Tongue (tissue), 3 donors: ENCODE measurements around the gene LINGO4. TPM values are rescaled to one million over a fixed set of nuclear protein-coding genes. Genes with fewer than 3 reads are reported as not detected.
"Not testable (repeated sequence)": the region's sequence is repeated elsewhere in the genome, so short reads cannot be mapped to it uniquely, and the experiment has no call there.

Source experiments
- DNase-seq: peaks from one replicate; pipeline ENCODE4 v3.0.0-alpha.2; 2015
- small RNA-seq: library from RNA; depleted of rRNA; stranded (forward); fragments of <200 nt; gene quantifications from one replicate; pipeline ENCODE3, GENCODE V24; 2014; ENCODE audit warnings: low replicate concordance
- total RNA-seq: library from RNA; depleted of rRNA; stranded (reverse); fragments of >200 nt; gene quantifications from one replicate; pipeline ENCODE4 v1.2.3, GENCODE V29; 2014

LINGO4 gene
- total RNA-seq, 1 donor from 2014 or later: 0.41 TPM

GRCh38 chr1:151780736-151781135, 24.5 kb downstream of the LINGO4 start:
- not testable (repeated sequence) for DNase-seq

GRCh38 chr1:151779852-151780251, 25.4 kb downstream of the LINGO4 start:
- DNase-seq: no peak

GRCh38 chr1:151777317-151777716, 27.9 kb downstream of the LINGO4 start:
- DNase-seq: no peak

GRCh38 chr1:151776665-151777062, 28.6 kb downstream of the LINGO4 start:
- no peak for DNase-seq

GRCh38 chr1:151775894-151776664, 29.1 kb downstream of the LINGO4 start:
- DNase-seq: no peak

- DNase-seq: no peak
These were observed 30.8 kb downstream of the LINGO4 start for GRCh38 chr1:151774256-151774922.

GRCh38 chr1:151773702-151774101, 31.5 kb downstream of the LINGO4 start:
- DNase-seq: no peak

- not testable (repeated sequence) for DNase-seq
These were observed 35.9 kb downstream of the LINGO4 start for GRCh38 chr1:151769270-151769669.

- DNase-seq: peak; percentile 20
These were observed 36.7 kb downstream of the LINGO4 start for GRCh38 chr1:151768351-151769066.

GRCh38 chr1:151763990-151764389, 41.2 kb downstream of the LINGO4 start:
- DNase-seq: no peak

GRCh38 chr1:151762941-151763921, 42.0 kb downstream of the LINGO4 start, which contains the start of gene MRPL9:
Gene MRPL9 (minus strand): TSS chr1:151763496. CDS start chr1:151763479, 17 bp downstream.
- DNase-seq: peak; percentile 92

GRCh38 chr1:151760597-151761385, 44.4 kb downstream of the LINGO4 start:
- no peak for DNase-seq

GRCh38 chr1:151759241-151759640, 46.0 kb downstream of the LINGO4 start:
- no peak for DNase-seq

- DNase-seq: no peak
These were observed 48.9 kb downstream of the LINGO4 start for GRCh38 chr1:151756291-151756690.

Small RNA genes within 50 kb of the gene (small RNA-seq; reads per million reads assigned to genes)
- not detected for gene RF00019

Other genes starting within 250 kb of the LINGO4 start
- gene SNX27, start 193.4 kb downstream of the LINGO4 start, total RNA-seq: 44.2 TPM
- gene CELF3, start 88.6 kb downstream of the LINGO4 start, total RNA-seq: not detected
- gene RIIAD1, start 83.9 kb downstream of the LINGO4 start, total RNA-seq: not detected
- 62.1 TPM for gene MRPL9, start 41.9 kb downstream of the LINGO4 start, total RNA-seq
- gene TDRKH, start 14.9 kb downstream of the LINGO4 start, total RNA-seq: 6.7 TPM
- gene RORC, start 26.4 kb upstream of the LINGO4 start, total RNA-seq: 13.7 TPM
- not detected for gene C2CD4D, start 34.4 kb upstream of the LINGO4 start, total RNA-seq
- not detected for gene THEM5, start 48.3 kb upstream of the LINGO4 start, total RNA-seq
- gene THEM4, start 104.1 kb upstream of the LINGO4 start, total RNA-seq: 14.1 TPM
- gene S100A10, start 188.4 kb upstream of the LINGO4 start, total RNA-seq: 105 TPM
- 36.0 TPM for gene S100A11, start 231.6 kb upstream of the LINGO4 start, total RNA-seq